PC-3 (cell line): ENCODE results near the gene NOC2L. TPM values are rescaled to one million over a fixed set of nuclear protein-coding genes. Genes with fewer than 3 reads are reported as not detected.

ENCODE experiments used
- ATAC-seq: fragments of 200-7000 bp; cut with Tn5 transposase; 2 replicates; pipeline ENCODE4 v1.9.1; 2020; ENCODE audit warnings: mild to moderate bottlenecking, moderate library complexity
- BruUV-seq: library from RNA; stranded (reverse); fragments of 400-500 nt; replicated peaks from 2 replicates; lab custom pipeline; 2021; lab: Mats Ljungman, UMichigan
- CTCF ChIA-PET: fragments of 300-600 bp; sonication (Branson Sonifier 250); formaldehyde crosslinking; loops from one replicate; lab custom pipeline; 2022; ENCODE audit warnings: antibody characterized with exemption; lab: Charles Lee
- POLR2A ChIA-PET: fragments of 300-600 bp; sonication (Branson Sonifier 250); formaldehyde crosslinking; loops from one replicate; lab custom pipeline; 2022; ENCODE audit warnings: antibody characterized with exemption; ENCODE audit not compliant: unreplicated experiment; lab: Charles Lee
- DNase-seq: peaks from one replicate; pipeline ENCODE4 v3.0.0-alpha.2; 2015
- H2AFZ ChIP-seq: fragments of 300-600 bp; sonication (generic); 2 replicates; pipeline ENCODE4 v1.6.0; 2016; ENCODE audit warnings: antibody characterized with exemption, low read length
- H3F3A ChIP-seq: fragments of 300-600 bp; sonication (generic); one replicate; pipeline ENCODE4 v1.6.0; 2017; ENCODE audit warnings: antibody characterized with exemption, low read length, control low read depth, mild to moderate bottlenecking; ENCODE audit not compliant: unreplicated experiment
- H3K27ac ChIP-seq: fragments of 300-600 bp; sonication (generic); 2 replicates; pipeline ENCODE4 v1.5.1; 2016; ENCODE audit warnings: mild to moderate bottlenecking, low read length
- H3K27me3 ChIP-seq: fragments of 300-600 bp; sonication (generic); 2 replicates; pipeline ENCODE4 v1.6.1; 2016; ENCODE audit warnings: low read length, mixed read lengths
- H3K36me3 ChIP-seq: fragments of 300-600 bp; sonication (generic); 2 replicates; pipeline ENCODE4 v1.6.1; 2016; ENCODE audit warnings: low read depth, mixed run types, low read length, mixed read lengths
- H3K4me1 ChIP-seq: fragments of 300-600 bp; sonication (generic); 2 replicates; pipeline ENCODE4 v1.5.1; 2016; ENCODE audit warnings: low read length; ENCODE audit not compliant: insufficient read depth
- H3K4me2 ChIP-seq: fragments of 300-600 bp; sonication (generic); 2 replicates; pipeline ENCODE4 v1.6.0; 2016; ENCODE audit warnings: low read length
- H3K4me3 ChIP-seq: fragments of 300-600 bp; sonication (generic); 2 replicates; pipeline ENCODE4 v1.5.1; 2016; ENCODE audit warnings: mild to moderate bottlenecking, low read length, mixed read lengths
- H3K79me2 ChIP-seq: fragments of 300-600 bp; sonication (generic); 2 replicates; pipeline ENCODE4 v1.6.1; 2017; ENCODE audit warnings: low read length, mixed read lengths
- H3K9ac ChIP-seq: fragments of 300-600 bp; sonication (generic); 2 replicates; pipeline ENCODE4 v1.6.0; 2016; ENCODE audit warnings: mild to moderate bottlenecking, low read length
- H3K9me2 ChIP-seq: fragments of 300-600 bp; sonication (generic); replicated peaks from 2 replicates; pipeline ENCODE4 v1.6.1; 2016; ENCODE audit warnings: mixed run types, low read length, mixed read lengths
- H3K9me3 ChIP-seq: fragments of 300-600 bp; sonication (generic); 2 replicates; pipeline ENCODE4 v1.6.1; 2016; ENCODE audit warnings: low read length, mixed read lengths
- H4K20me1 ChIP-seq: fragments of 300-600 bp; sonication (generic); 2 replicates; pipeline ENCODE4 v1.6.1; 2016; ENCODE audit warnings: low read length, mixed read lengths
- CTCF ChIP-seq: fragments of 300-600 bp; sonication (generic); conservative IDR thresholded peaks from 2 replicates; pipeline ENCODE4 v1.5.1; 2017; ENCODE audit warnings: antibody characterized with exemption, low read depth, mild to moderate bottlenecking, low read length
- EZH2 ChIP-seq: fragments of 300-600 bp; sonication (generic); IDR thresholded peaks from one replicate; pipeline ENCODE4 v1.6.1; 2017; ENCODE audit warnings: antibody characterized with exemption, mild to moderate bottlenecking, low read length; ENCODE audit not compliant: unreplicated experiment
- EZH2phosphoT487 ChIP-seq: fragments of 300-600 bp; sonication (generic); IDR thresholded peaks from 2 replicates; pipeline ENCODE4 v1.6.1; 2018; ENCODE audit warnings: mild to moderate bottlenecking, antibody characterized with exemption, low read length, borderline replicate concordance
- intact Hi-C: fragments of 100-400 bp; cut with micrococcal nuclease; formaldehyde crosslinking; loops from 2 replicates; pipeline ENCODE4 v1.9.0; 2023
- total RNA-seq: library from RNA; depleted of rRNA; stranded (reverse); fragments of >200 nt; gene quantifications from 2 replicates; pipeline ENCODE4 v1.2.3, GENCODE V29; 2014

Gene NOC2L
- total RNA-seq, 1 experiment from 2014 or later = 262 TPM

GRCh38 chr1:937521-937920, 21.5 kb downstream of the NOC2L start:
- Histone ChIP-seq H3K27me3 (peaks cover 34% of the 10 kb centered on the region), H3K9me3 (no peaks in the 10 kb centered on the region), H4K20me1 (no peaks in the 10 kb centered on the region), H3K9me2 (no peaks in the 10 kb centered on the region), H3K9ac (no peak overlapping the region), H3K36me3 (no peaks in the 10 kb centered on the region), H3K4me3 (no peak overlapping the region), H3K4me2 (no peak overlapping the region), H3F3A (no peaks in the 10 kb centered on the region), H3K27ac (no peak overlapping the region), H3K4me1 (peaks cover 25% of the 10 kb centered on the region), H3K79me2 (no peaks in the 10 kb centered on the region), H2AFZ (no peak overlapping the region)
- ATAC-seq (no peak), DNase-seq (no peak)
- no TSS peak for BruUV-seq
- intact Hi-C loops = no loop called here
- no peak for TF ChIP-seq EZH2phosphoT487
- no peak for TF ChIP-seq CTCF
- no peak for TF ChIP-seq EZH2
- ChIA-PET CTCF (interaction anchor here (0.8 to 1.3 kb wide), 3 partner anchors 17 to 33 kb away, joined by 3 to 5 read pairs (median 3); no protein-coding TSS in a partner anchor), POLR2A (no interaction called here)

GRCh38 chr1:936348-937264, 22.4 kb downstream of the NOC2L start:
- Histone ChIP-seq H3K4me1 (peaks cover 21% of the 10 kb centered on the region), H3K79me2 (no peaks in the 10 kb centered on the region), H3K4me3 (no peak overlapping the region), H3K27ac (no peak overlapping the region), H3K9me3 (no peaks in the 10 kb centered on the region), H3K9me2 (no peaks in the 10 kb centered on the region), H3K36me3 (no peaks in the 10 kb centered on the region), H3F3A (no peaks in the 10 kb centered on the region), H3K4me2 (no peak overlapping the region), H4K20me1 (no peaks in the 10 kb centered on the region), H2AFZ (no peak overlapping the region), H3K9ac (no peak overlapping the region), H3K27me3 (peaks cover 26% of the 10 kb centered on the region)
- intact Hi-C loops = no loop called here
- BruUV-seq = no TSS peak
- ChIA-PET POLR2A (no interaction called here), CTCF (no interaction called here)
- ATAC-seq (no peak), DNase-seq (no peak)
- TF ChIP-seq EZH2phosphoT487 (no peak), CTCF (no peak)

- Histone ChIP-seq H3K9me2 (no peaks in the 10 kb centered on the region), H3K79me2 (no peaks in the 10 kb centered on the region), H3K9me3 (no peaks in the 10 kb centered on the region), H3K27ac (no peak overlapping the region), H2AFZ (no peak overlapping the region), H3K36me3 (no peaks in the 10 kb centered on the region), H3F3A (no peaks in the 10 kb centered on the region), H3K4me3 (no peak overlapping the region), H3K4me2 (no peak overlapping the region), H4K20me1 (no peaks in the 10 kb centered on the region), H3K9ac (no peak overlapping the region), H3K4me1 (peaks cover 14% of the 10 kb centered on the region), H3K27me3 (peaks cover 18% of the 10 kb centered on the region)
- no peak for TF ChIP-seq CTCF
- TF ChIP-seq EZH2 = no peak
- no peak for TF ChIP-seq EZH2phosphoT487
- ChIA-PET CTCF (no interaction called here), POLR2A (no interaction called here)
- intact Hi-C loops = no loop called here
- ATAC-seq (no peak), DNase-seq (no peak)
- no TSS peak for BruUV-seq
These were observed 23.3 kb downstream of the NOC2L start for GRCh38 chr1:935751-936231.
